ENCODE measurements around the gene CXCL9.

Gene CXCL9

DNA sequence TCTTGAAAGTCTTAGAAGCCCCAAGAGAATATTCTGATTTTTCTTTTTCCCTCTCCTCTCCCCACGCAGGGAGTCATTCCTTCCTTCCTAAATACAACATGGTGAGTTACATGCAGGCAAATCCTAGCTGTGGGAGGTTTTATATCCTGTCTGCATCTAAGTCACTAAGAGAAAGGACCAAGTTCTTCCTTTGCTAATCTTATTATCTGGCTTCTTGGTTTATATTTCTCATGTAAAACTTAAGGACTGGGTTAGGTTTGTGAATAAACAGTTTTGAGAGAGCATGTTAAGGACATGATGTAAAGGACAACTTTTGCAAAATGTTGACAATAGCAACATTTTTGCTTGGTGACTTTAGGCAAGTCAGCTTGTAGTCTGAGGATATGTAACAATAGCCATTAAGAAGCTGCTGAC is 5.1 kb upstream of the CXCL9 start:
- H3K9me2 ChIP-seq (ENCODE audit: low read depth, low read length): no peaks in the 10 kb centered on the region
- no peaks in the 10 kb centered on the region for H3K4me1 ChIP-seq (ENCODE audit: insufficient read depth, low read length, severe bottlenecking)
- no peaks in the 10 kb centered on the region for H3K36me3 ChIP-seq (ENCODE audit: insufficient read depth, low read length)
- no peaks in the 10 kb centered on the region for H3K27me3 ChIP-seq (ENCODE audit: insufficient read depth, low read length)
- no peaks in the 10 kb centered on the region for H3K79me2 ChIP-seq (ENCODE audit: insufficient read depth, low read length)
- no peak overlapping the region for H3K4me3 ChIP-seq (ENCODE audit: low read depth, low read length, poor library complexity, severe bottlenecking)
- no peak overlapping the region for H3K9ac ChIP-seq (ENCODE audit: low read length)
- no peak overlapping the region for H3K4me2 ChIP-seq (ENCODE audit: low read length)
- H3K9me3 ChIP-seq (ENCODE audit: low read length): no peaks in the 10 kb centered on the region
- no peak for TF ChIP-seq CTCF (IDR thresholded peaks at IDR 0.05; ENCODE audit: low read length)
- no peak for TF ChIP-seq EZH2 (IDR thresholded peaks at IDR 0.05; ENCODE audit: borderline replicate concordance, low read length)
- no peaks in the 10 kb centered on the region for H4K20me1 ChIP-seq (ENCODE audit: insufficient read depth, low read length)
- no peak overlapping the region for H2AFZ ChIP-seq (ENCODE audit: low read length)
- no peak overlapping the region for H3K27ac ChIP-seq (ENCODE audit: low read depth, low read length, poor library complexity, severe bottlenecking)
- H3F3A ChIP-seq (ENCODE audit: insufficient read depth, low read length): no peaks in the 10 kb centered on the region

GRCh38 chr4:76011700-76012387 is 4.5 kb upstream of the CXCL9 start:
- Histone ChIP-seq H3K27ac (ENCODE audit: low read depth, low read length, poor library complexity, severe bottlenecking) (no peak overlapping the region), H3K36me3 (ENCODE audit: insufficient read depth, low read length) (no peaks in the 10 kb centered on the region), H3K79me2 (ENCODE audit: insufficient read depth, low read length) (no peaks in the 10 kb centered on the region), H3K4me3 (ENCODE audit: low read depth, low read length, poor library complexity, severe bottlenecking) (no peak overlapping the region), H3K4me2 (ENCODE audit: low read length) (no peak overlapping the region), H3K9ac (ENCODE audit: low read length) (no peak overlapping the region), H3K9me3 (ENCODE audit: low read length) (no peaks in the 10 kb centered on the region), H2AFZ (ENCODE audit: low read length) (no peak overlapping the region), H3F3A (ENCODE audit: insufficient read depth, low read length) (no peaks in the 10 kb centered on the region), H3K4me1 (ENCODE audit: insufficient read depth, low read length, severe bottlenecking) (no peaks in the 10 kb centered on the region), H4K20me1 (ENCODE audit: insufficient read depth, low read length) (no peaks in the 10 kb centered on the region), H3K27me3 (ENCODE audit: insufficient read depth, low read length) (no peaks in the 10 kb centered on the region), H3K9me2 (ENCODE audit: low read depth, low read length) (no peaks in the 10 kb centered on the region)
- TF ChIP-seq EZH2 (IDR thresholded peaks at IDR 0.05; ENCODE audit: borderline replicate concordance, low read length): no peak
- no peak for TF ChIP-seq CTCF (IDR thresholded peaks at IDR 0.05; ENCODE audit: low read length)

GRCh38 chr4:76011018-76011670 is 3.8 kb upstream of the CXCL9 start:
- Histone ChIP-seq H3K27me3 (ENCODE audit: insufficient read depth, low read length) (no peaks in the 10 kb centered on the region), H4K20me1 (ENCODE audit: insufficient read depth, low read length) (no peaks in the 10 kb centered on the region), H3K4me2 (ENCODE audit: low read length) (no peak overlapping the region), H3K4me1 (ENCODE audit: insufficient read depth, low read length, severe bottlenecking) (no peaks in the 10 kb centered on the region), H3K9me2 (ENCODE audit: low read depth, low read length) (no peaks in the 10 kb centered on the region), H3K9me3 (ENCODE audit: low read length) (no peaks in the 10 kb centered on the region), H3K27ac (ENCODE audit: low read depth, low read length, poor library complexity, severe bottlenecking) (no peak overlapping the region), H3K79me2 (ENCODE audit: insufficient read depth, low read length) (no peaks in the 10 kb centered on the region), H3K9ac (ENCODE audit: low read length) (no peak overlapping the region), H2AFZ (ENCODE audit: low read length) (no peak overlapping the region), H3K36me3 (ENCODE audit: insufficient read depth, low read length) (no peaks in the 10 kb centered on the region), H3F3A (ENCODE audit: insufficient read depth, low read length) (no peaks in the 10 kb centered on the region), H3K4me3 (ENCODE audit: low read depth, low read length, poor library complexity, severe bottlenecking) (no peak overlapping the region)
- TF ChIP-seq EZH2 (IDR thresholded peaks at IDR 0.05; ENCODE audit: borderline replicate concordance, low read length) (no peak), CTCF (IDR thresholded peaks at IDR 0.05; ENCODE audit: low read length) (no peak)
